Tibial artery (tissue), 4 donors: Measurements from ENCODE around the gene SLC43A2.
"Not testable (repeated sequence)": the region's sequence is repeated elsewhere in the genome, so short reads cannot be mapped to it uniquely, and the experiment has no call there.

Experiments used
- DNase-seq, 2 donors: peaks; one replicate each; pipeline ENCODE4 v3.0.0-alpha.2; 2019
- H3K27ac ChIP-seq, 2 donors: fragments of 200-600 bp; sonication (generic) in 1 of 2; 1 replicate in 1 of 2; 2 replicates in 1 of 2; pipeline ENCODE4 v1.5.1; 2018 to 2019; ENCODE audit warnings: mild to moderate bottlenecking in 1 of 2
- H3K27me3 ChIP-seq, 2 donors: fragments of 200-600 bp; sonication (generic) in 1 of 2; one replicate each; pipeline versions ENCODE4 v1.5.1 to v1.6.0; 2016 to 2019
- H3K36me3 ChIP-seq, 3 donors: fragments of 200-600 bp; sonication (generic) in 2 of 3; one replicate each; pipeline ENCODE4 v1.5.1; 2016 to 2019; ENCODE audit warnings: mild to moderate bottlenecking in 2 of 3
- H3K4me1 ChIP-seq, 4 donors: fragments of 200-600 bp; sonication (generic) in 2 of 4; 1 replicate in 3 of 4; 2 replicates in 1 of 4; pipeline ENCODE4 v1.5.1; 2016 to 2019
- H3K4me3 ChIP-seq, 2 donors: fragments of 200-600 bp; sonication (generic) in 1 of 2; 1 replicate in 1 of 2; 2 replicates in 1 of 2; pipeline ENCODE4 v1.5.1; 2018 to 2019; ENCODE audit warnings: mild to moderate bottlenecking in 2 of 2
- H3K9me3 ChIP-seq, 3 donors: fragments of 200-600 bp; sonication (generic) in 1 of 3; one replicate each; pipeline ENCODE4 v1.5.1; 2016 to 2019
- intact Hi-C: fragments of 100-400 bp; cut with DNase I; formaldehyde crosslinking; loops from one replicate; pipeline ENCODE4 v1.15.0; 2023; ENCODE audit warnings: low total_unique reads
- TF ChIP-seq, protein P1 (sequence below), 2 experiments: fragments of 200-600 bp in 1 of 2; fragments of 450-650 bp in 1 of 2; IDR thresholded peaks; one replicate each; pipeline ENCODE4 v1.5.1; 2017 to 2019; ENCODE audit warnings: antibody characterized with exemption in 2 of 2, mild to moderate bottlenecking in 1 of 2, moderate library complexity in 1 of 2

SLC43A2 gene

DNA sequence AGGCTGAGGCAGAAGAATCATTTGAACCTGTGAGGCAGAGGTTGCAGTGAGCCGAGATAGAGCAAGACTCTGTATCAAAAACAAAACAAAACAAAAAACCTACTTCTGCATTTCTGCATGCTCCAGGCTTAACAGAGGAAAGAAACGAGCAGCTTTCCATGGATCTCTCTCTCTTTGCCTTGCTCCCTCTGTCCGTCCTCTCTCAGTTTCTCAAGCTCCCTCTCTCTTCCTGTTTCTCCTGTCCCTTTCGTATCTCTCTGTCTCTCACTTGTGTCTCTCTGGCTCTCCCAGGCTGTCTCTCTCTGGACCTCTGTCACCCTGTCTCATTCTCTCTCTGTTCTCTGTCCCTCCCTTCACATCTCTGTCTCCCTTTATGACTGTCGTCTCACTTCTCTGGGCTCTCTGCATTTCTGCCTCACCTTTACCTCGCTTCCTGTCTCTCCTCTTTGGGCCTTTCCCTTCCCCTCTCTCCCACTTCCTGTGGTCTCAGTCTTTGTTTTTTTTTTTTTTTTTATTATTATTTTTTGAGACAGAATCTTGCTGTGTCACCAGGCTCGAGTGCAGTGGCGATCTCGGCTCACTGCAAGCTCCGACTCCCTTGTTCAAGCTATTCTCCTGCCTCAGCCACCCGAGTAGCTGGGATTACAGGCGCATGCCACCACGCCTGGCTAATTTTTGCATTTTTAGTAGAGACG, 62.0 kb downstream of the SLC43A2 start:
- H3K9me3 ChIP-seq = no peaks in the 10 kb centered on the region
- DNase-seq = no peak
- intact Hi-C loops = no loop called here
- no peak overlapping the region for H3K27ac ChIP-seq
- peaks cover 0 to 10% of the 10 kb centered on the region in 2 donors for H3K27me3 ChIP-seq
- peaks cover 0 to 6% (median 1%) of the 10 kb centered on the region in 4 donors for H3K4me1 ChIP-seq
- no peaks in the 10 kb centered on the region for H3K36me3 ChIP-seq
- TF ChIP-seq, protein P1, sequence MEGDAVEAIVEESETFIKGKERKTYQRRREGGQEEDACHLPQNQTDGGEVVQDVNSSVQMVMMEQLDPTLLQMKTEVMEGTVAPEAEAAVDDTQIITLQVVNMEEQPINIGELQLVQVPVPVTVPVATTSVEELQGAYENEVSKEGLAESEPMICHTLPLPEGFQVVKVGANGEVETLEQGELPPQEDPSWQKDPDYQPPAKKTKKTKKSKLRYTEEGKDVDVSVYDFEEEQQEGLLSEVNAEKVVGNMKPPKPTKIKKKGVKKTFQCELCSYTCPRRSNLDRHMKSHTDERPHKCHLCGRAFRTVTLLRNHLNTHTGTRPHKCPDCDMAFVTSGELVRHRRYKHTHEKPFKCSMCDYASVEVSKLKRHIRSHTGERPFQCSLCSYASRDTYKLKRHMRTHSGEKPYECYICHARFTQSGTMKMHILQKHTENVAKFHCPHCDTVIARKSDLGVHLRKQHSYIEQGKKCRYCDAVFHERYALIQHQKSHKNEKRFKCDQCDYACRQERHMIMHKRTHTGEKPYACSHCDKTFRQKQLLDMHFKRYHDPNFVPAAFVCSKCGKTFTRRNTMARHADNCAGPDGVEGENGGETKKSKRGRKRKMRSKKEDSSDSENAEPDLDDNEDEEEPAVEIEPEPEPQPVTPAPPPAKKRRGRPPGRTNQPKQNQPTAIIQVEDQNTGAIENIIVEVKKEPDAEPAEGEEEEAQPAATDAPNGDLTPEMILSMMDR (IDR thresholded peaks at IDR 0.05) = no peak
- no peak overlapping the region for H3K4me3 ChIP-seq

- TF ChIP-seq, protein P1 (IDR thresholded peaks at IDR 0.05) = no peak
- H3K9me3 ChIP-seq = no peaks in the 10 kb centered on the region
- no peaks in the 10 kb centered on the region for H3K36me3 ChIP-seq
- DNase-seq = no peak
- intact Hi-C loops = no loop called here
- peaks cover 0 to 3% of the 10 kb centered on the region in 2 donors for H3K27me3 ChIP-seq
- no peak overlapping the region for H3K27ac ChIP-seq
- peaks cover 0 to 14% (median 9%) of the 10 kb centered on the region in 4 donors for H3K4me1 ChIP-seq
- no peak overlapping the region for H3K4me3 ChIP-seq
Measured at GRCh38 chr17:1565877-1566276, 62.8 kb downstream of the SLC43A2 start.

DNA sequence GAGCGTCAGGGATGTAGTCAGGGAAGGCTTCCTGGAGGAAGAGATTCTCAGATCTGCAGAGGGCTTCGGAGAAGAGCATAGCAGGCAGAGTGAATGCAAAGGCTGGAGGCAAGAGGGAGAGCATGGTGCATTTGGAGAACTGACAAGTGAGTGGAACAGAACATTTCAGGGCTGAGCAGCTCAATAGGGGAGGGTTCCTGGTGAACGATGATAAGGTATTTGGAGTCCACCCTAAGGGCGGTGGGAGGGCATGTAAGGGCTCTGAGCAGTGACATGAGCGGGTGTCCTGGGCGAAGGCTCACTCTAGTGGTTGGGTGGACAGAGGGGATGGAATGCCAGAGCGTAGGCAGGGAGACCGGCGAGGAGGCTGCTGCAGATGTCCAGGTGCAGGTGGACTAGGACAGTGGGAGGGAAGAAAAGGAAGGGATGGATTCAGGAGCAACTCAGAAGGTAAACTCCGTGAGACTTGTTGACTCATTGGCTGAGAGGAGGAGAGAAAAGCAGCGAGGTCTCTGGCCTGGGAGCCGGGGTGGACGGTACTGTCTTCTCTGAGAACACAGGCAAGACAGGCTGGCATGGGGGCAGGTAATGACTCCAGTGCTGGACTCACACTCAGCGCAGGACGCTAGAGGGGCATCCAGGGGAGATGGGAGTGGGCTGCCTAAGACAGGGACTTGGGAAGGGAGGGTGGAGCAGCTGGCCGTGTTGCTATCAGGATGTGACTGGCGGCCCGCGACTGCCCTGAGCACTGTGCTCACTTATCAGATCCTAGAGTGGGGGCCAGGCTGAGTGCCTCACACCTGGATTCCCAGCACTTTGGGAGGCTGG, 64.6 kb downstream of the SLC43A2 start:
- no peak overlapping the region for H3K27ac ChIP-seq
- no peaks in the 10 kb centered on the region for H3K9me3 ChIP-seq
- TF ChIP-seq, protein P1 (IDR thresholded peaks at IDR 0.05) = no peak
- peaks cover 0 to 28% (median 18%) of the 10 kb centered on the region in 4 donors for H3K4me1 ChIP-seq
- H3K4me3 ChIP-seq = no peak overlapping the region
- H3K36me3 ChIP-seq = no peaks in the 10 kb centered on the region
- H3K27me3 ChIP-seq = no peaks in the 10 kb centered on the region
- DNase-seq = no peak
- intact Hi-C loops = no loop called here

GRCh38 chr17:1563471-1563785, 65.2 kb downstream of the SLC43A2 start:
- H3K27me3 ChIP-seq, DNase-seq, intact Hi-C loops, H3K9me3 ChIP-seq, H3K27ac ChIP-seq, H3K36me3 ChIP-seq, H3K4me3 ChIP-seq: not testable (repeated sequence)
- H3K4me1 ChIP-seq = peaks cover 0 to 29% (median 18%) of the 10 kb centered on the region in 4 donors

GRCh38 chr17:1562176-1562643, 66.4 kb downstream of the SLC43A2 start:
- peak overlapping the region; percentile 88 to 90 for H3K27ac ChIP-seq
- TF ChIP-seq, protein P1 (IDR thresholded peaks at IDR 0.05) = no peak
- H3K4me1 ChIP-seq = peaks cover 0 to 33% (median 18%) of the 10 kb centered on the region in 4 donors
- H3K9me3 ChIP-seq = no peaks in the 10 kb centered on the region
- peak overlapping the region; percentile 86 to 94 for H3K4me3 ChIP-seq
- H3K36me3 ChIP-seq = peaks cover 0 to 8% (median 5%) of the 10 kb centered on the region in 3 donors
- H3K27me3 ChIP-seq = no peaks in the 10 kb centered on the region
- intact Hi-C loops = no loop called here
- DNase-seq = no peak
